Erythroblast (primary cell): ENCODE results near the gene CFAP77.

Experiments
- GATA1 ChIP-seq: IDR thresholded peaks from 2 replicates; pipeline ENCODE4 v1.6.1; 2011; ENCODE audit warnings: low read depth, mild to moderate bottlenecking, control low read depth, low read length, moderate library complexity
- POLR2A ChIP-seq: IDR thresholded peaks from 2 replicates; pipeline ENCODE4 v1.6.1; 2011; ENCODE audit warnings: mild to moderate bottlenecking, low read length

DNA sequence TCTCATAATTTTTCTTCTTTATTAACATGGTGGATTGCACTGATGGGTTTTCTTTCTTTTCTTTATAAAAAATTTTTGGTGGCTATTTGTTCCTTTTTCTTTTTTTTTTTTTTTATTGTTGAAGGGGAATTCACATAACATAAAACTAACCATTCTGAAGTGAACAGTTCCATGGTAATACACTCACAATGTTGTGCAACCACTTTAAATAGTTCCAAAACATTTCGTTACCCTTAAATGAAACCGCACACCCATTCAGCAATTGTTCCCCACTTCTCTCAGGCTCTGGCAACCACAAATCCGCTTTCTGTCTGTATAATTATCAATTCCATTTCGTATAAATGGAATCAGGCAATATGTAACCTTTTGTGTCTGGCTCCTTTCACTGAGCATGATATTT is 43.5 kb upstream of the CFAP77 start:
- TF ChIP-seq POLR2A (no peak), GATA1 (no peak)
